A549 (cell line): ENCODE measurements around the gene NUDT19. TPM values are rescaled to one million over a fixed set of nuclear protein-coding genes. Genes with fewer than 3 reads are reported as not detected.

ENCODE experiments used
- ATAC-seq, 2 experiments: fragments of 200-7000 bp in 1 of 2; fragments of >200 bp in 1 of 2; cut with Nextera tagmentation in 1 of 2; cut with Tn5 transposase in 1 of 2; 3 replicates each; pipeline versions ENCODE4 v1.8.0 to v1.9.1; 2018 to 2020; ENCODE audit warnings: mild to moderate bottlenecking in 1 of 2, moderate library complexity in 1 of 2
- CTCF ChIA-PET: fragments of 300-600 bp; sonication (Branson Sonifier 250); formaldehyde crosslinking; extraction: SDS; loops from one replicate; lab custom pipeline; 2021; ENCODE audit warnings: antibody characterized with exemption, inconsistent platforms; lab: Yijun Ruan, JAX
- POLR2A ChIA-PET: fragments of 350-600 bp; formaldehyde crosslinking; extraction: SDS; loops from one replicate; lab custom pipeline; 2021; ENCODE audit warnings: antibody characterized with exemption, inconsistent platforms; lab: Yijun Ruan, JAX
- DNase-seq, 2 experiments: peaks; one replicate each; pipeline versions ENCODE4 v3.0.0 to v3.0.0-alpha.2; 2011 to 2016; ENCODE audit warnings: low read depth in 1 of 2, low spot score in 1 of 2
- FAIRE-seq: peaks from 2 replicates; lab custom pipeline; 2011; peaks lifted over from hg19 to GRCh38; lab: Jason Lieb, UNC
- H3K27ac ChIP-seq, 2 experiments: fragments of >200 bp; sonication (Bioruptor Twin); formaldehyde crosslinking; 3 replicates each; pipeline ENCODE4 v1.5.1; 2016 to 2017
- H3K4me1 ChIP-seq: fragments of >200 bp; sonication (Bioruptor Twin); formaldehyde crosslinking; 3 replicates; pipeline ENCODE4 v1.6.1; 2016
- H3K4me2 ChIP-seq: fragments of >200 bp; sonication (Bioruptor Twin); formaldehyde crosslinking; 3 replicates; pipeline ENCODE4 v1.6.1; 2016
- H3K4me3 ChIP-seq: fragments of >200 bp; sonication (Bioruptor Twin); formaldehyde crosslinking; 3 replicates; pipeline ENCODE4 v1.5.1; 2016
- H3K9me3 ChIP-seq: fragments of >200 bp; sonication (Bioruptor Twin); formaldehyde crosslinking; 3 replicates; pipeline ENCODE4 v1.6.1; 2016
- BCL3 ChIP-seq: fragments of >200 bp; sonication (Bioruptor Twin); formaldehyde crosslinking; IDR thresholded peaks from 3 replicates; pipeline ENCODE4 v1.6.1; 2016
- BHLHE40 ChIP-seq: IDR thresholded peaks from 2 replicates; pipeline ENCODE4 v1.6.1; 2012; ENCODE audit warnings: low read depth, low read length, inconsistent platforms
- CHD4 ChIP-seq: fragments of 200-600 bp; sonication (generic); IDR thresholded peaks from 2 replicates; pipeline ENCODE4 v1.6.1; 2016; ENCODE audit warnings: antibody characterized with exemption, mild to moderate bottlenecking, borderline replicate concordance
- EHF ChIP-seq: fragments of 250-450 bp; sonication (Bioruptor Pico); IDR thresholded peaks from 2 replicates; pipeline ENCODE4 v1.5.0; 2020; ENCODE audit warnings: mild to moderate bottlenecking
- ELK1 ChIP-seq: fragments of 150-350 bp; IDR thresholded peaks from 2 replicates; pipeline ENCODE4 v1.6.1; 2014; ENCODE audit warnings: low read depth, mild to moderate bottlenecking, low read length
- EP300 ChIP-seq, 2 experiments: fragments of >200 bp; sonication (Bioruptor Twin); formaldehyde crosslinking; IDR thresholded peaks; 2 replicates in 1 of 2; 3 replicates in 1 of 2; pipeline ENCODE4 v1.6.1; 2016 to 2017
- HDAC2 ChIP-seq: fragments of 200-600 bp; sonication (generic); IDR thresholded peaks from 2 replicates; pipeline ENCODE4 v1.6.1; 2016
- HES2 ChIP-seq: fragments of >200 bp; sonication (Bioruptor Twin); formaldehyde crosslinking; IDR thresholded peaks from 2 replicates; pipeline ENCODE4 v1.6.1; 2016
- HEYL ChIP-seq: fragments of 250-450 bp; sonication (Bioruptor Pico); IDR thresholded peaks from 2 replicates; pipeline ENCODE4 v1.8.0; 2021; ENCODE audit warnings: mild to moderate bottlenecking, moderate library complexity
- HMGXB4 ChIP-seq: fragments of 250-450 bp; sonication (Bioruptor Pico); IDR thresholded peaks from 2 replicates; pipeline ENCODE4 v1.5.0; 2021; ENCODE audit warnings: mild to moderate bottlenecking, moderate library complexity, borderline replicate concordance
- HOXB13 ChIP-seq: fragments of 250-450 bp; sonication (Bioruptor Pico); IDR thresholded peaks from 2 replicates; pipeline ENCODE4 v1.5.0; 2020; ENCODE audit warnings: low read depth, mild to moderate bottlenecking, moderate library complexity
- JUN ChIP-seq, 2 experiments: fragments of >200 bp; sonication (Bioruptor Twin); formaldehyde crosslinking; IDR thresholded peaks; 2 replicates in 1 of 2; 3 replicates in 1 of 2; pipeline ENCODE4 v1.6.1; 2016 to 2017
- KDM1A ChIP-seq: fragments of 200-600 bp; sonication (generic); IDR thresholded peaks from 2 replicates; pipeline ENCODE4 v1.6.1; 2016; ENCODE audit warnings: low read depth, mild to moderate bottlenecking
- MAFK ChIP-seq: fragments of 450-650 bp; IDR thresholded peaks from 2 replicates; pipeline ENCODE4 v1.6.1; 2014; ENCODE audit not compliant: partially characterized antibody
- NFE2L2 ChIP-seq: fragments of 150-350 bp; conservative IDR thresholded peaks from 2 replicates; pipeline ENCODE4 v1.6.1; 2014; ENCODE audit warnings: low read length
- NR3C1 ChIP-seq: fragments of >200 bp; sonication (Bioruptor Twin); formaldehyde crosslinking; IDR thresholded peaks from 3 replicates; pipeline ENCODE4 v1.6.1; 2017
- PHF8 ChIP-seq: fragments of 200-600 bp; sonication (generic); IDR thresholded peaks from 2 replicates; pipeline ENCODE4 v1.6.1; 2016; ENCODE audit warnings: low read depth, mild to moderate bottlenecking, antibody characterized with exemption, moderate library complexity, borderline replicate concordance
- RCOR1 ChIP-seq: fragments of 150-350 bp; IDR thresholded peaks from 2 replicates; pipeline ENCODE4 v1.6.1; 2014; ENCODE audit warnings: antibody characterized with exemption, low read length, low read depth
- RFX5 ChIP-seq: fragments of 450-650 bp; IDR thresholded peaks from 2 replicates; pipeline ENCODE4 v1.7.1; 2014; ENCODE audit warnings: antibody characterized with exemption, mild to moderate bottlenecking, moderate library complexity
- SMC3 ChIP-seq: fragments of >200 bp; sonication (Bioruptor Twin); formaldehyde crosslinking; IDR thresholded peaks from 3 replicates; pipeline ENCODE4 v1.6.1; 2018; ENCODE audit warnings: inconsistent platforms
- TFCP2L1 ChIP-seq: fragments of 250-450 bp; sonication (Bioruptor Pico); IDR thresholded peaks from 2 replicates; pipeline ENCODE4 v1.5.0; 2021; ENCODE audit warnings: mild to moderate bottlenecking
- ZC3H11A ChIP-seq: fragments of 450-650 bp; IDR thresholded peaks from 2 replicates; pipeline ENCODE4 v1.6.1; 2014; ENCODE audit warnings: antibody characterized with exemption, mild to moderate bottlenecking
- ZFP36 ChIP-seq: fragments of 450-650 bp; IDR thresholded peaks from 2 replicates; pipeline ENCODE4 v1.6.1; 2014; ENCODE audit warnings: borderline replicate concordance; ENCODE audit not compliant: partially characterized antibody
- ZNF302 ChIP-seq: fragments of 250-450 bp; sonication (Bioruptor Pico); IDR thresholded peaks from 2 replicates; pipeline ENCODE4 v1.9.0; 2021; ENCODE audit warnings: inconsistent platforms, mild to moderate bottlenecking, moderate library complexity
- WGBS: methylation state at CpG from one replicate; pipeline ENCODE4 v1.1.6; 2017; ENCODE audit errors: missing lambda C conversion rate; 5-methylcytosine and 5-hydroxymethylcytosine counted together
- polyA plus RNA-seq, 4 experiments: library from polyadenylated mRNA; depleted of rRNA in 3 of 4; stranded (reverse); fragments of >200 nt; fragmentation: RNase III in 1 of 4; extraction: RNeasy Plus Mini Kit Qiagen cat#74134 plus additional on column Dnase treatment in 1 of 4; gene quantifications; 2 replicates in 3 of 4; 3 replicates in 1 of 4; pipeline ENCODE4 v1.2.3, GENCODE V29; 2011 to 2017

The NUDT19 gene
- polyA plus RNA-seq, 2 of the 4 experiments (the other 2 are of a cell fraction) = 30.1 to 32.6 TPM

- H3K27ac ChIP-seq = no peak overlapping the region
- 93% methylated on average over 22 of the region's 22 CpGs for WGBS
- DNase-seq (no peak), ATAC-seq (no peak), FAIRE-seq (no peak)
- no peaks in the 10 kb centered on the region for H3K4me1 ChIP-seq
- 0 out of 3 replicates have a peak, but pooled peaks cover 4% of the 10 kb centered on the region for H3K9me3 ChIP-seq
- H3K4me2 ChIP-seq = no peak overlapping the region
- TF ChIP-seq ZC3H11A = no peak
- no peak for TF ChIP-seq BHLHE40
- no peak for TF ChIP-seq MAFK
- no peak for TF ChIP-seq HEYL (CRISPR knock-in tag)
- no peak for TF ChIP-seq ZFP36
- no peak for TF ChIP-seq HDAC2
- TF ChIP-seq, all 56 proteins: peak for 0
- ChIA-PET POLR2A (no interaction called here), CTCF (interaction anchor here (1.4 kb wide), 1 partner anchor 9 kb away, joined by 4 read pairs; no protein-coding TSS in a partner anchor)
- H3K4me3 ChIP-seq = no peak overlapping the region
Measured at GRCh38 chr19:32720936-32721250, 29.3 kb downstream of the NUDT19 start.

DNA sequence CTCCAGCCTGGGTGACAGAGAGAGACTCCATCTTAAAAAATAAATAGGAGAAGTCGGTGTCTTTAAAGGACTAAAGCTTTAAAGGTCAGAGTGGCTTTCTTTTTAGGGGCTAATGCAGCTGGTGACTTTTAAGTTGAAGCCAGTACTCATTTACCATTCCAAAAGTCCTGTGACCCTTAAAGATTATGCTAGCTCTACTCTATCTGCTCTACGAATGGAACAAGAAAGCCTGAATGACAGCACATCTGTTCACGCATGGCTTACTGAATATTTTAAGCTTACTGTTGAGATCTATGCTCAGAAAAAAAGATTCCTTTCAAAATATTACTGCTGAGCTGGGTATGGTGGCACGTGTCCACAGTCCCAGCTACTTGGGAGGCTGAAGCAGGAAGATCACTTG, 44.3 kb downstream of the NUDT19 start:
- FAIRE-seq (peak; percentile 54), ATAC-seq (no peak), DNase-seq (no peak)
- TF ChIP-seq RFX5 (no peak), SMC3 (no peak), MAFK (no peak), TFCP2L1 (CRISPR knock-in tag) (no peak), NR3C1 (no peak), ZNF302 (CRISPR knock-in tag) (no peak), ELK1 (no peak), HMGXB4 (CRISPR knock-in tag) (no peak), HES2 (no peak), JUN (IDR thresholded peaks at IDR 0.05) (no peak), RCOR1 (no peak), KDM1A (no peak), HOXB13 (CRISPR knock-in tag) (no peak), BCL3 (no peak), CHD4 (no peak), EP300 (IDR thresholded peaks at IDR 0.05) (no peak), NFE2L2 (no peak), PHF8 (no peak), EHF (no peak)
- H3K4me3 ChIP-seq = no peak overlapping the region
- no peak overlapping the region for H3K4me2 ChIP-seq
- ChIA-PET CTCF (interaction anchor here (0.6 to 2.2 kb wide), 8 partner anchors 13 to 226 kb away, joined by 3 to 6 read pairs (median 3); no protein-coding TSS in a partner anchor), POLR2A (no interaction called here)
- WGBS = 69% methylated on average over 4 of the region's 4 CpGs
- H3K4me1 ChIP-seq = no peaks in the 10 kb centered on the region
- H3K9me3 ChIP-seq = no peaks in the 10 kb centered on the region
- no peak overlapping the region for H3K27ac ChIP-seq
